NCI-H345 treated with DMSO at 0.1 percent for 48 hours (cell line): ENCODE results near the gene RNU5B-1.
"Not testable (repeated sequence)": the region's sequence is repeated elsewhere in the genome, so short reads cannot be mapped to it uniquely, and the experiment has no call there.

ENCODE experiments used
- DNase-seq: peaks from one replicate; lab custom pipeline; 2025; ENCODE audit not compliant: unreplicated experiment; lab: John Stamatoyannopoulos, UW

RNU5B-1 gene

DNA sequence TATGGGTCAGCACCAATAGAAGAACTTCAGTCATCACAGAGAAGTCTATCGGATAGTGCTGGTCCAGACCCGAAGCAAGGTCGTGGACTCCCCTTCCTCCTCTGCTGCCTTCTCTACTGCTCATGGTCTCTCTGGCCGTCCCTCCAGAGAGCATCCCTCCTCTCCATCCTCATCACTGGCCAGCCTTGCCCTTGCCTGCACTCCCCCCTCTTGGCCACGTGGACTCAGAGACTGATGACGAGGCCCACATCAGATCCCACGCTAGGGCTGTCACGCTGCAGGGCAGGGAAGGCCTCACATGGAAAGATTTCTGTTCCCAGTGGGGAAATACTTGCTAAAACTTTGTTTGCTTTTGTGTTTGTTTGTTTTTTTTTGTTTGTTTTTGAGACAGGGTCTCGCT lies 38.0 kb downstream of the RNU5B-1 start:
- DNase-seq, result no peak

DNA sequence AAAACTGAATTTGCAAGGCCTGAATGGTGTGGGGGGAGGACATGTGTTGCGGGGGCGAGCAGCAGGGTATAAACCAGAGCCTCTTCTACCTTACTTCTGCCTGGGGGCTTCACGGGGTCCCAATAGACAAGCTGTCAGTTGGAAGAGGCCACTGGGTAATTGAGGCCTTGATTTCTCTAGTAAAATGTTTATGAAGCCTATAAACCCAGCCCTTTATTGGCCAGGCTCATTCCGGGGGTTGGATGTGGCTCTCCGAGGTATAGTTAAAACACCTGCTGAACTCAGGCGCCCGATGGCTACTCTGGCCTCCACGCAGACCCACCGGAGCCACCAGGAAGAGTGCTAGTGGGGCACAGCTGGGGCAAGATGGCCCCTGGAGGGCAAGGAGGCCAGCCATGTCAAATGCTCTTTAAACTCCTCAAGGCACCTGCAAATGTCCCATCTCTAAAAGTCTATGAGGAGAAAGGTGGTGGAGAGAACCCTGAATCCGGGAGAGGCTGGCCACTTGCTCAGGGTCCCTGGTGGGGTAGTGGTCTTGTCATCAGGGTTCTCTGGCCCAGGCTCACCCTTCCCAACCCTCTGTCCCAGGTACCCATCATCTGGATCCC lies 39.0 kb downstream of the RNU5B-1 start:
- DNase-seq, result no peak

GRCh38 chr15:65344214-65344913 lies 39.9 kb downstream of the RNU5B-1 start:
- no peak for DNase-seq

DNA sequence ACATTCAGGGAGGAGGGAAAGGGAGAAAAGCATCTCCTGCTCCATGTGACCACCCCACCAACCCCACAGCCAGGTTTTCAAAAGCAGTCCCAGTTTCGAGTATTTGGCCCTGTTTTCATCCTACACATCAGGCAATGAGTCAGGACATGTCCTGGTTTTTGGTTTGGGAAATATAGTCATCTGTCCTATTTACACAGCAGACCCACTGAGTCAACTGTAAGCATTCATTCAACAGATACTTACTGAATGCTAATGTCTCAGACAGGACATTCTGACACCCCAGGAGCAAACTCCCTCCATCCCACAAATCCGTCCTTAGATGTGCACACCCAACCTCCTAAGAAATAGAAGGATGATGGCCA lies 40.4 kb downstream of the RNU5B-1 start:
- no peak for DNase-seq

GRCh38 chr15:65346856-65347598 lies 42.5 kb downstream of the RNU5B-1 start:
- no peak for DNase-seq

GRCh38 chr15:65347756-65348155 lies 43.3 kb downstream of the RNU5B-1 start:
- DNase-seq, result not testable (repeated sequence)

DNA sequence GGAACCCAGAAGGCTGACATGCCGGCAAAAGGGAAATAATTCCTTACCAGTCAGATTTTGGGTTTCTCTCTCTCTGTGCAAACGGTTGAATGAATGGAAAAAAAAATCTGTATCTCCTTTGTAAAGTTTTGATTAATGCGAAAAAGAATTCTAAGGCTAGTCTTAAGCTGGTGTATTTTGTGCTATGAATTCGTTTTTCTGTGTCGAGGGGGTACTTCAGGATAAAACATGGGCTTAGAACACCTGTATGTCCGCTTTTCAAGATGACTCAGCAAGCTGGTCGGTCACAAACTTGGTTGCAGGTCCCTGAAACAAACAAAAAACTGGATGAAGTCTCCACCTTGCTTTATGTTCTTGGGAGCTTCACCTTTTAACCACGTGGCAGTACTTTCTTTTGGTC lies 44.9 kb downstream of the RNU5B-1 start:
- no peak for DNase-seq

DNA sequence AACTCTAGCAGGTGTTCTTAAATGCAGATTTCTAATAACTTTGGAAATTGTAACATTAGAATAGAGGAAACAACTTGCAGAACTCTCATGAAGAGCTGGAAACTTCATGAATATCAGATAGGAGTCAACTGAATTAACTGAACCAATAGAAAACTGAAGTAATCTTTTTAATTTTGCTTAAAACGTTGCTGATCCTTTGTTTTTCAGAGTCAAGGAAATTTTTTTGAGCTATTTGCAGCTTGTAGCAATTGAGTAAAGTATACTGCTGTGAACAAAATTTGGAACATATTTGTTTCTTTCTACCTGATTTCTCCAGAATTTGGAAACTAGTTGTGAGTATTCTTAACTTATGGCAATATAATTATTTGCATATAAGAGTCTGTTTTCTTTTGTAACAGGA lies 47.5 kb downstream of the RNU5B-1 start:
- DNase-seq, result not testable (repeated sequence)
